LNCAP (cell line): ENCODE results near the gene ATP2B3.

Source experiments
- CTCF ChIP-seq: fragments of 450-650 bp; IDR thresholded peaks from 2 replicates; pipeline ENCODE4 v1.5.1; 2017; ENCODE audit warnings: mild to moderate bottlenecking

Gene ATP2B3

GRCh38 chrX:153511784-153512500 is 5.5 kb upstream of the ATP2B3 start:
- no peak for TF ChIP-seq CTCF

- TF ChIP-seq CTCF, result no peak
Measured at GRCh38 chrX:153512501-153512893, 4.9 kb upstream of the ATP2B3 start.

GRCh38 chrX:153513265-153513664 is 4.2 kb upstream of the ATP2B3 start:
- no peak for TF ChIP-seq CTCF

- TF ChIP-seq CTCF, result no peak
Measured at GRCh38 chrX:153514259-153514658, 3.2 kb upstream of the ATP2B3 start.

GRCh38 chrX:153515435-153515834 is 2.0 kb upstream of the ATP2B3 start:
- TF ChIP-seq CTCF, result no peak

GRCh38 chrX:153516073-153516472 is 1.4 kb upstream of the ATP2B3 start:
- TF ChIP-seq CTCF, result no peak

- no peak for TF ChIP-seq CTCF
Measured at GRCh38 chrX:153517946-153518834, 748 bp downstream of the ATP2B3 start.
